ENCODE data around the gene SSC4D.

- TF ChIP-seq, protein P1, sequence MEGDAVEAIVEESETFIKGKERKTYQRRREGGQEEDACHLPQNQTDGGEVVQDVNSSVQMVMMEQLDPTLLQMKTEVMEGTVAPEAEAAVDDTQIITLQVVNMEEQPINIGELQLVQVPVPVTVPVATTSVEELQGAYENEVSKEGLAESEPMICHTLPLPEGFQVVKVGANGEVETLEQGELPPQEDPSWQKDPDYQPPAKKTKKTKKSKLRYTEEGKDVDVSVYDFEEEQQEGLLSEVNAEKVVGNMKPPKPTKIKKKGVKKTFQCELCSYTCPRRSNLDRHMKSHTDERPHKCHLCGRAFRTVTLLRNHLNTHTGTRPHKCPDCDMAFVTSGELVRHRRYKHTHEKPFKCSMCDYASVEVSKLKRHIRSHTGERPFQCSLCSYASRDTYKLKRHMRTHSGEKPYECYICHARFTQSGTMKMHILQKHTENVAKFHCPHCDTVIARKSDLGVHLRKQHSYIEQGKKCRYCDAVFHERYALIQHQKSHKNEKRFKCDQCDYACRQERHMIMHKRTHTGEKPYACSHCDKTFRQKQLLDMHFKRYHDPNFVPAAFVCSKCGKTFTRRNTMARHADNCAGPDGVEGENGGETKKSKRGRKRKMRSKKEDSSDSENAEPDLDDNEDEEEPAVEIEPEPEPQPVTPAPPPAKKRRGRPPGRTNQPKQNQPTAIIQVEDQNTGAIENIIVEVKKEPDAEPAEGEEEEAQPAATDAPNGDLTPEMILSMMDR (IDR thresholded peaks at IDR 0.05; ENCODE audit: control extremely low read depth in 1 of 3, insufficient read depth in 1 of 3, low read depth in 1 of 3, low read length in 3 of 3), result no peak
- no peak for TF ChIP-seq RFX5 (IDR thresholded peaks at IDR 0.05; ENCODE audit: borderline replicate concordance, low read depth, low read length)
- TF ChIP-seq, protein P2, sequence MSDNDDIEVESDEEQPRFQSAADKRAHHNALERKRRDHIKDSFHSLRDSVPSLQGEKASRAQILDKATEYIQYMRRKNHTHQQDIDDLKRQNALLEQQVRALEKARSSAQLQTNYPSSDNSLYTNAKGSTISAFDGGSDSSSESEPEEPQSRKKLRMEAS (IDR thresholded peaks at IDR 0.05), result no peak
- no peak for TF ChIP-seq RNF2 (IDR thresholded peaks at IDR 0.05; ENCODE audit: borderline replicate concordance, low read depth, low read length, missing control alignments, poor library complexity, severe bottlenecking)
- TF ChIP-seq POLR2AphosphoS5 (IDR thresholded peaks at IDR 0.05; ENCODE audit: low read depth, low read length), result no peak
- TF ChIP-seq RBBP5 (IDR thresholded peaks at IDR 0.05; ENCODE audit: borderline replicate concordance, low read depth, low read length), result no peak
- TF ChIP-seq, protein P3, sequence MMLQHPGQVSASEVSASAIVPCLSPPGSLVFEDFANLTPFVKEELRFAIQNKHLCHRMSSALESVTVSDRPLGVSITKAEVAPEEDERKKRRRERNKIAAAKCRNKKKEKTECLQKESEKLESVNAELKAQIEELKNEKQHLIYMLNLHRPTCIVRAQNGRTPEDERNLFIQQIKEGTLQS (IDR thresholded peaks at IDR 0.05; ENCODE audit: insufficient read depth, low read depth, low read length), result no peak
- no peak for TF ChIP-seq HDAC6 (IDR thresholded peaks at IDR 0.05; ENCODE audit: low read depth, low read length)
- TF ChIP-seq EZH2 (IDR thresholded peaks at IDR 0.05; ENCODE audit: low read depth, low read length, severe bottlenecking), result no peak
- no peak for TF ChIP-seq GABPA (IDR thresholded peaks at IDR 0.05; ENCODE audit: borderline replicate concordance, insufficient read depth, low read length)
- TF ChIP-seq SIN3A (conservative IDR thresholded peaks at IDR 0.05 in 1 of 2, IDR thresholded peaks at IDR 0.05 in 1 of 2; ENCODE audit: low read depth in 1 of 2, low read length in 2 of 2), result no peak
- no peak for TF ChIP-seq SP1 (IDR thresholded peaks at IDR 0.05; ENCODE audit: low read depth, low read length)
- no peak for TF ChIP-seq KDM5A (IDR thresholded peaks at IDR 0.05; ENCODE audit: low read length)
These were observed 65.6 kb downstream of the SSC4D start for GRCh38 chr7:76343931-76344321.
